GM18519 (cell line): ENCODE measurements around the gene DNAJB6.

ENCODE experiments used
- ATAC-seq: cut with Tn5 transposase; IDR thresholded peaks from one replicate; pipeline ENCODE4 v1.9.1; 2021; ENCODE audit warnings: mild to moderate bottlenecking, moderate library complexity; ENCODE audit not compliant: unreplicated experiment, low FRiP score

The DNAJB6 gene

GRCh38 chr7:157425137-157425731 is 88.4 kb downstream of the DNAJB6 start:
- no peak for ATAC-seq

DNA sequence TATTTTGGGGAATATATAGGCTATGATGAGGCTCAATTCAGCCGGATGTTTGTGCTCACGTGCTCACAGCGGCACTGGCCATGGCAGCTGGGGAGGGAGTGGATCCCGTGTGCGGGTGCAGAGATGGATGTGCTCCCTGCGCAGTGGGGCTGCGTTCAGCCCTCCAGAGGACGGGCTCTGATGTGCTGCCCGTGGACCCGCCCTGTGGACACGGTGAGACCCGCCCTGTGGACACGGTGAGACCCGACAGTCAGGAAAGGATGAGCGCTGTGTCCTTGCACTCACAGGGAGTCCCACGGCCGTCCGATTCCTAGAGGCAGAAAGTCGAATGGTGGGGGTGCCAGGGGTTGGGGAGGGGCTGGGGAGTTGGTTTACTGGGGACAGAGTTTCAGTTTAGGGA is 89.0 kb downstream of the DNAJB6 start:
- no peak for ATAC-seq

DNA sequence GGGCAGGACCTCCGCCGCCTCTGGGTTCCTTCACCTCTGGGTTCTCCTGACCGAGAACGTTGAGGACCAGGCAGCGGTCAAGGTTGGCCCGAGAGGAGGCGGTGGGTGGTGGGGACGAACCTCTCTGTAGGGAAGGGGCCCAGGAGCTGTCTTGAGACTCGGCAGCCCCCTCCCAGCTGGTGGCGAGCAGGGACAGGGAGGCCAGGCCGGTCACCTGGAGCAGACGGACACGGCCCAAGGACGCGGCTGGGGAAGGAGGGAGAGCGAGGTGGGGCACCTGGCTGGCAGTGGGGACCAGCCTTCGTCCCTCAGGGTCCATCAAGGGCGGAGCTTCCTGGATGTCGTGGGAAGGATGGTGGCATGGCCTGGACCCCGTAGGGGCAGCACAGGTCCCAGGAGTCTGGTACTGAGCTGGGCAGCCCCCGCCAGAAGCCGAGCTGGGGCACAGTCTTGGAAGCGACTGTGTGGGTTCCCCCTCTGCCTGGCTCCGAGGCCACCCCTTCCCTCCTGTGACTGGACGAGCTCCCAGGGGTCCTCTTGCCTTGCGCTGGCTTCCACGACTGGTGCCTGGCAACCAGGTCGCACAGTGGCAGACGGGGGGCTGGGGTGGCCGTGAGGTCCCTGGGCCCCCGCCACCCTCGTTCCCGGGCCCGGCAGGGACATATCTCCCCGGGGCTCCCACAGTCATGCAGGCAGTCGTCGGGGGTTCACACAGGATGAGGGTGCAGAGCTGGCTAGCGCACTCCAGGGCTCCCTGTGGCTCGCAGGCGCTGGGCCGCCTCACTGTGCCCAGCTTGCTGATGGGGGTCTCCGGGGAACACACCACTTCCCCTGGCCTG is 89.9 kb downstream of the DNAJB6 start:
- ATAC-seq: no peak

DNA sequence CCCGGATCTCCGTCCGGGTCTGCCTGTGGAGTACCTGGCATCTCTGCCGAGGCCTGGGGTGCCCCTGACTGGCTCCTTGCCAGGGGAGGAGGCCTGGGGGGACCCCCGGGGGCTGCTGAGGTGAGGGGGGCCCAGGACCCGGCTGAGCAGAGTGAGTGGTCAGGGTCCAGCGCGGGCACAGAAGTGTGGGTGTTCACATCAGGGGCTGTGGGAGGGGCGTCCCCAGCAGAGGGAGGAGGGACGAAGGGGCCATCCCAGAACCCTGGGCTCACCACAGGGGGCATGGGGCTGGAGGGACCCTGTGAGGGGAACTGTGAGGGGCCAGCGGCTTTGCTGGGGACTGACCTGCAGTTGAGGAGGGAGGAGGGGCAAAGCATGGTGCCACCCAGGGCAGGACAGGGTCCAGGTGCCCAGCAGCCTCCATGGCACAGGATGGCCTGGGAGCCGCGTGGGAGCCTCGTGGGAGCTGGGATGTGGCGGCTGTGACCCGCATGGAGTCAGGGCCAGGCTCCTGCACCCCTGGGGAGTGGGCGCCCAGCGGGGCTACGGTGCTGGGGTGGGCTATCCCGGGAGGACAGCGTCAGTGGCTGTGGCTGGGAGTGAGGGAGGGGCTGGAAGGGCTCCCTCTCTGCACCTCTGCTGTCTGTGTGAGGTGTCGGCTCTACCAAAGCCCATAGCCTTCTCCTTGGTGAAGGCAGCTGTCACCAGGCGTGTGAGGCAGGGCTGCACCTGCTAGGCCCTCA is 91.2 kb downstream of the DNAJB6 start:
- ATAC-seq: no peak

GRCh38 chr7:157428554-157428945 is 91.7 kb downstream of the DNAJB6 start:
- no peak for ATAC-seq

DNA sequence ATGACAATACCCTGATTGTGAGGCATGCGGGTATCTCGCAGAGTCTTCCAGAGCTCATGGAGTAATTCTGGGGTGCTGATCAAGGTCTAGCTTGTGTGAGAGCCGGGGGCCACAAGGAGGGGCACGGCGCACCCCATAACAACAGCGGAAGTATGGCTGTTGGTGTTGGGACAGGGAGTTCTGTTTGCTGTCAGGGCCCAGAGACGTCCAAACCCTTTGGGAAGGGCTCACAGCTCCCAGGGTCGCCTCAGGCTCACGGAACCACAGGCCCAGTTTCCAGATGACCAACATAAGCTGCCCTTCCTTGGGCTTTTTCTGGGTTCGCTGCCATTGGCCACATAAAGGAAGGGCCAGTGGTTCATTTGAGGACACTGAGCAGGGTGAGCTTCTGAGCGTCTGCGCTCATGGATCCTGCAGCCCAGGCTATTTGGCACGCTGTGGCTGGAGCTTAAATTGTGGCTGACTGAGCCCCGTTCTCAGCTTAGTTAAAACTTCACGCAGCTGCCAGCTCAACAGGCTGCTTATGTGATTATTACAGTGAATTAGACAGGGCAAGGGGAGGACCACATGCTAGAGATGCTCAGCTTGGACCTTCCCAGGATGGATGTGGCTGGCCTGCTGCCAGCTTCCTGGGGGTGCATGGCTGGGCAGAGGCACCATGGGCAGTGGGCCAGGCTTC is 92.3 kb downstream of the DNAJB6 start:
- no peak for ATAC-seq

- ATAC-seq: no peak
Measured at GRCh38 chr7:157429680-157430224, 92.9 kb downstream of the DNAJB6 start.

DNA sequence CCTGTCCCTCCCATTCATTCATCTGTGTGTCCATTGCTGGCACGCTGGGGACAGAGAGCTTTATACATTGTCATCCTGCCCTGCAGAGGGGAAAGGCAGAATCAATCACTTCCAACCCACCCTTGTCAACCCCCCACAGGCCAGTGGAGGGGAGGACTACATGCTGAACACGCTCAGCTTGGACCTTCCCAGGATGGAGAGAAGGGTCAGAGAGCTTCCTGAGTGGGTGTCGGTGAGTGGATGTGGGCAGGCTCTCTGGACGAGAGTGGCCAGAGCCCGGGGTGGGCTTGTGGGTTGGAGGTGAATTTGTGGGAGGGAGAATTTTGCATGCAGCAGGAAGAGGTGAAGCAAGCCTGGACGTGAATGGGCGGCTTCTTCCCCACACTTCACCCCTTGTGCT is 93.9 kb downstream of the DNAJB6 start:
- ATAC-seq: no peak

- no peak for ATAC-seq
Measured at GRCh38 chr7:157431173-157431950, 94.6 kb downstream of the DNAJB6 start.

GRCh38 chr7:157431951-157432540 is 95.2 kb downstream of the DNAJB6 start:
- no peak for ATAC-seq

- no peak for ATAC-seq
Measured at GRCh38 chr7:157432541-157432956, 95.7 kb downstream of the DNAJB6 start.

DNA sequence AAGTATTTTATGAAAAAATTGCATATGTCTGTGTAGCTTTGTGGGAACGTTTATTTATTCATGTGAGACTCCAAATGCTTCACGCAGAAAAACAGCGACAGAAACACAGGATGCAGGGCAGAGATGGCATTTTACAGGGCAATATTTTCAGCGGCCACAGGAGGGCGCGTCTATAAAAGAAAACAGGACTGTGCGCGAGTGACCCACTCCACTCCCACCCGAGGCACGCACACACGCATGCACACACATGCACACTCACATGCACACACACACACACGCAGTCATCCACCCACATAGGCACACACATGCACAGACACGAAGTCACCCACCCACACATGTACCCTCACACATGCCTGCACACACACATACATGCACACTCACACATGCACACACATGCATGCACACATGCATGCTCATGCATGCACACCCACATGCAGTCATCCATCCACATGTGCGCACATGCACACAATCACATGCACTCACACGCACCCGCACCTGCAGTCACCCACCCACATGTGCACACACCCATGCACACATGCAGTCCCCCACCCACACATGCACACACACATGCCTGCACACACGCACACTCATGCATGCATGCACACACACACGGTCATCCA is 96.3 kb downstream of the DNAJB6 start:
- ATAC-seq: no peak

GRCh38 chr7:157433628-157434027 is 96.8 kb downstream of the DNAJB6 start:
- no peak for ATAC-seq

DNA sequence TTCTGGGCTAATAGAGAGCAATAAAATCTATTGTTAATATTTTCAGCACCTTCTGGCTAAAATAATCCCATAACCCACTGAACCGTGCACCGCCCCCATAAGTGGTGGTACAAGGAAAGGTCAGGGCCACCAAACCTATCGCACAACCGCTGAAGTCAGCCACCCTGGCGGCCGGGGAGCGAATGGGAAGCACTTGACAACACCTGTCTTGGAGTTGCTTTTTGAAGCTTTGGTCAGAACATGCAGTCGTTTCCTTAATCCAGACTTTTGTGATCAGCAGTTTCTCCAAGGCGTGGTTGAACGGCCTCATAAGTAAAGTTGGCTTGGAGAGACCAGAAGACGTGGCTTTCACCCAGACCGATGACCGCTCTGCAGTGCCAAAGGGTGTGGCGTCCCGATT is 97.4 kb downstream of the DNAJB6 start:
- no peak for ATAC-seq

DNA sequence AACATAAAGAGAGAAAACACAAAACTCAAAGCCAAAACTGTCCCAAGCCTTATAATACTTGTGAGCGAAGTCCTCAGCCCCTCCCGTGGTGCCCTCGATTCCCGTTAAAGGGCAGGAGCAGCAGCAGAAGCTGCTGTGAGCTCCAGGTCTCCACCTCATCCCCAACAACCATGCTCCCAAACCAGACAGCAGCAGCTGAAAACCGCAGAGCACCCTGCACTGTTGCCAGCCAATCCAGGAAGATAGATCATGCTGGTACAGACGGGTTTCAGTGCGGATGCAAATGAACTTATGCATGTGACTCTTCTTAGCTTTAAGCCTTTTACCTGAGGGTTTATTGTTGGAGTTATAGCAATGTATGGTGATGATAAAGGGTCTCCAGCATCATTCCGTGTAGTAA is 97.9 kb downstream of the DNAJB6 start:
- no peak for ATAC-seq

GRCh38 chr7:157436076-157436475 is 99.3 kb downstream of the DNAJB6 start:
- ATAC-seq: no peak

DNA sequence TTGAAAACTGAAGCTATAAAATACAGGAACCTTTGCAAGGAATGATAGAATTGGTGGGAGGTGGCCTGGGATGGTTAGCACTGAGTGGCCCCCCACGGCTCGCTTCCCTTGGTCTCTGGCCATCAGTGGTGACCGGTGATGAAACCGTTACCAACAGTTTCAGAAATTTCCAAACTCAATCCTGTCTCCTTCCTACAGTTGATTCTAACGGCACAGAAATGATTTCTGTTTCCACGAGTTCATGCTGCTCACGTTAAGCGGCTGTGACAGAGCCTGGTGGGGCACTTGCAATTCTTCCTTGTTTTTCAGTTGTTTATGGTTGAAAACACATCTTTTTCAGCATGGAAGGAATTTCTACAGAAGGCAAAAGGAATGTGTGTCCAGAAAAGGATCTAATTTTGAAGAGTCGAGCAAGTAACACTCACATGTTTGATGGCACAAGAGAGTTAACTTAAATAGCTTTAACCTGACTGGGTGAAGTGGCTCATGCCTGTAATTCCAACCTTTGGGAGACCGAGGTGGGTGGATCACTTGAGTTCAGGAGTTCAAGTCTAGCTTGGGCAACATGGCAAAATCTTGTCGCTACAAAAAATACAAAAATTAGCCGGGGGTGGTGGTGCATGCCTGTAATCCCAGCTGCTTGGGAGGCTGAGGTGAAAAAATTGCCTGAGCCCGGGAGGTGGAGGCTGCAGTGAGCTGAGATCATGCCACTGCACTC is 100.1 kb downstream of the DNAJB6 start:
- ATAC-seq: no peak

DNA sequence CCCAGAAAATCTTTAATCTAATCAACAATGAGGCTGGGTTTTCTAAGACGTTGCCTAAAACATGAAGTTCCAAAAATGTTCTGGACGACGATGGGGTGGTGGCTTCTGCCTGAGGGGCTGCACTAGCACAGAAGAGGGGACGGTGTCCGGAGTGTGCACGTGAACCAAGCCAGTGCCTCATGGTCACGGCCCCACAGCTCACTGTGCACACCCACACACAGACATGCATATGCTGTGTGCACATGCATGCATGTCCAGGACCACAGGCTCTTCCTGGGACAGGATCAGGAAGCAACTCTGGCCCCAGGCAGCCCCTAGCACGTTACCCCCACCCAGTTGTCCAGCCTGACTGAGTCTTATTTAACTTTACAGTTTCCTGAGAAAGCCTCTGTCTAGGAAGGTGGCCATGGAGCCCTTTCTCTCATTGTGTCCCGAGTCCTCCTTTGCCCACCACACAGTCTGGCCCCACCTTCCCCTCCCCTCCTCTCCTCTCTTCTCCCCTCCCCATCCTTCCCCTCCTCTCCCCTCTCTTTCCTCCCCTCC is 100.8 kb downstream of the DNAJB6 start:
- ATAC-seq: no peak
